Left ventricle myocardium inferior (tissue), 1 donor: ENCODE data around the gene SRL. TPM values are rescaled to one million over a fixed set of nuclear protein-coding genes. Genes with fewer than 3 reads are reported as not detected.
A peak's percentile ranks its signal among the peaks of the same experiment; 100 is the strongest.

Source experiments
- DNase-seq: peaks from one replicate; pipeline ENCODE4 v3.0.0-alpha.2; 2020
- H3K27ac ChIP-seq: fragments of 200-600 bp; replicated peaks from 2 replicates; pipeline ENCODE4 v1.8.0; 2021
- H3K27me3 ChIP-seq: fragments of 200-600 bp; 2 replicates; pipeline ENCODE4 v1.8.0; 2021; ENCODE audit warnings: low read depth
- H3K36me3 ChIP-seq: fragments of 200-600 bp; 2 replicates; pipeline ENCODE4 v1.8.0; 2021
- H3K4me1 ChIP-seq: fragments of 200-600 bp; 2 replicates; pipeline ENCODE4 v1.8.0; 2021
- H3K4me3 ChIP-seq: fragments of 200-600 bp; 2 replicates; pipeline ENCODE4 v1.8.0; 2021; ENCODE audit warnings: mild to moderate bottlenecking, moderate library complexity
- H3K9me3 ChIP-seq: fragments of 200-600 bp; replicated peaks from 2 replicates; pipeline ENCODE4 v1.8.0; 2021
- CTCF ChIP-seq: fragments of 200-600 bp; IDR thresholded peaks from 2 replicates; pipeline ENCODE4 v1.8.0; 2021; ENCODE audit warnings: antibody characterized with exemption, mild to moderate bottlenecking, borderline replicate concordance
- intact Hi-C: fragments of 100-400 bp; cut with micrococcal nuclease; formaldehyde crosslinking; loops from one replicate; pipeline ENCODE4 v1.11.0; 2022
- long read RNA-seq: library from polyadenylated mRNA; unstranded; transcript quantifications from one replicate; pipeline ENCODE4 v2.0.0, GENCODE V29; 2021
- total RNA-seq: library from RNA; stranded (reverse); fragmentation: NEBNext Ultra II Directional; extraction: Animal tissue kit (Norgen Biotek cat#: 25700); gene quantifications from one replicate; pipeline ENCODE4 v1.2.1, GENCODE V29; 2021
- donor health status: DM: no; HTN: yes; CAD: no; lungs with severe emphysema.

SRL gene
- 445 TPM for total RNA-seq
- long read RNA-seq, full-length matches to known transcripts: 1,380 of 1,821 reads
- long read RNA-seq, partial matches to known transcripts: 41 of 1,821 reads
- long read RNA-seq, other reads (novel, unspliced or antisense): 400 of 1,821 reads

GRCh38 chr16:4241928-4242283 is at the start of gene SRL:
Gene SRL, minus strand, starts transcription at chr16:4242080. Its CDS starts 13 bp downstream, at chr16:4242067.
- peak within 1 kb of the TSS; percentile 94 for H3K27ac ChIP-seq
- no peaks in the 10 kb centered on the region for H3K27me3 ChIP-seq
- TF ChIP-seq CTCF: no peak
- intact Hi-C loops: no loop called here
- no peaks in the 10 kb centered on the region for H3K36me3 ChIP-seq
- H3K4me1 ChIP-seq: peaks cover 37% of the 10 kb centered on the region
- peak; percentile 55 for DNase-seq
- H3K4me3 ChIP-seq: peak within 1 kb of the TSS; percentile 70
- no peaks in the 10 kb centered on the region for H3K9me3 ChIP-seq

GRCh38 chr16:4290236-4290830 is 48.5 kb upstream of the SRL start:
- TF ChIP-seq CTCF: no peak
- Histone ChIP-seq H3K27me3 (no peaks in the 10 kb centered on the region), H3K9me3 (no peaks in the 10 kb centered on the region), H3K36me3 (no peaks in the 10 kb centered on the region), H3K4me3 (no peak overlapping the region), H3K4me1 (peaks cover 43% of the 10 kb centered on the region), H3K27ac (no peak overlapping the region)
- DNase-seq: no peak
- intact Hi-C loops: no loop called here

DNA sequence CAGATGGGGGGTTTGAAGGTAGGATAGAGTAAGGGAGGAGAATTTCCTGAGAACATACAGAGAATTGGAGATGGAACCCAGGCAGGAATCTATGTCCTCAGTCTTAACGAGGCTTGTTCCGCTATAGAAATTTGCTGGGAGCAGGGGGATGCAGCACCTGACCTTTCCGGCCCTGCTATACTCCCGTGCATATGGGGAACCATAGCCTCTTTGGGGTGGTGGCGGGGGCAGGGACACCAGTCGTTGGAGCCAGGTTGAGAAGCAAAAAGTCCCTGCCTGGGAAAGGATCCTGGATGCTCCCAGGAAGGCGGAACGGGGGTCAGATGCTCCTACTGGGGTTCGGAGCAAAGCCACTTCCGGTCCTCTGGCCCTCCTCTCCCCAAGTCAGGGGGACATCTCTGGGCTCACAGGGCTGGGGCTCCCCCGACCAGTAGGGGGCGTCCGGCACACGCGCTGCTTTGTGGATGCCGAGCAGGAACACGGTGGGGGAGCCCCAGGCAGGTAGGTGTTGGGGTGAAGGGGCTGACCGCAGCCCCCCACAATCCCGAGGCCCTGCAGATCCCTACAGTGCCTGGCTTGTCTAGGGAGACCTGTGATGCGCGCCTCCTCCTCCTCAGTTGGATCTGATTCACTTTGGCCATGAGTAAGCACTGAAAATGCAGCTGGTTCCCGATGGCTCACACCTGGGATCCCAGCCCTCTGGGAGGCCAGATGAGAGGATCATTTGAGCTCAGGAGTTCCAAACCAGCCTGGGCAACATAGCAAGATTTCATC is 46.5 kb upstream of the SRL start:
- H3K27ac ChIP-seq: no peak overlapping the region
- DNase-seq: peak; percentile 73
- H3K4me3 ChIP-seq: no peak overlapping the region
- H3K9me3 ChIP-seq: no peaks in the 10 kb centered on the region
- H3K36me3 ChIP-seq: no peaks in the 10 kb centered on the region
- intact Hi-C loops: loop anchor here (5.0 kb wide), 1 partner anchor 44 kb away; no protein-coding TSS in a partner anchor
- peaks cover 31% of the 10 kb centered on the region for H3K4me1 ChIP-seq
- peak; percentile 97 for TF ChIP-seq CTCF
- H3K27me3 ChIP-seq: no peaks in the 10 kb centered on the region

DNA sequence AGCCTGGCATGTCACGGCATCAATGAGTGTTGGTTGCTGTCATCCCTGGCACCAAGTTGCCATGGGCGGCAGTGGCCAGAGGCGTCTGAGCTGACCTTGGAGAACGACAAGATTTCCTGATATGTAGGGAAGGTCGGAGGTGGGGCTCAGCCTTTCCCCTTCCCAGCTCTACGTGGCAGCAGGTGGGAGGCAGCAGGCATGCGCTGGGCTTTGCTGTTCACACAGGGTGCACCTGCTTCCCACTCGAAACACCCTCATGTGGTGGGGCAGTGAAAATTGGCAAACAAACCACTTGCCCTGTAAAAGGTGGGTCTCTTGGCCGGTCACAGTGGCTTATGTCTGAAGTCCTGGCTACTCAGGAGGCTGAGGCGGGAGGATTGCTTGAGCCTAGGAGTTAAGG is 43.3 kb upstream of the SRL start:
- no peak for TF ChIP-seq CTCF
- intact Hi-C loops: loop anchor here (5.0 kb wide), 1 partner anchor 47 kb away; no protein-coding TSS in a partner anchor
- Histone ChIP-seq H3K9me3 (no peaks in the 10 kb centered on the region), H3K27me3 (no peaks in the 10 kb centered on the region), H3K36me3 (no peaks in the 10 kb centered on the region), H3K4me3 (no peak overlapping the region), H3K4me1 (peaks cover 10% of the 10 kb centered on the region), H3K27ac (no peak overlapping the region)
- no peak for DNase-seq

GRCh38 chr16:4283939-4284338 is 42.1 kb upstream of the SRL start:
- no peak for TF ChIP-seq CTCF
- Histone ChIP-seq H3K27ac (no peak overlapping the region), H3K27me3 (no peaks in the 10 kb centered on the region), H3K4me3 (no peak overlapping the region), H3K4me1 (peaks cover 10% of the 10 kb centered on the region), H3K36me3 (no peaks in the 10 kb centered on the region), H3K9me3 (no peaks in the 10 kb centered on the region)
- no peak for DNase-seq
- intact Hi-C loops: no loop called here
